ENCODE data around the gene SLC19A1.

SLC19A1 gene

GRCh38 chr21:45543710-45544448 is 1.6 kb upstream of the SLC19A1 start:
- DNase-seq = no peak

DNA sequence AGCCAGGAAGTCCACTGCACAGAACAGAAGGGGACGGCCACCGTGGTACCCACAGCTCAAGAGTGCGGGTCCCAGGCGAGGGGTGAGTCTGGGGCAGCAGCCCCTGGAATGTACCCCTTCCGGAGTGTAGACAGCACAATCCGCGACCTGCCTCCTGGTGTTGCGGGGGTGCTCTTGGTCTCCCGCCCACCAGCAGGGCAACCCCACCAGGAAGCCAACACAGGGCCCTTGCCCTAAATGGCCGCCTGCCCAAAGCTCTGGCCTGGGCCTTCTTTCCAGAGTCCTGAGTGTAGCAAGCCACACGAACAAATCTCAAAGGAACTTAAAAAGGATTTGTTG is 1.1 kb upstream of the SLC19A1 start:
- no peak for DNase-seq

DNA sequence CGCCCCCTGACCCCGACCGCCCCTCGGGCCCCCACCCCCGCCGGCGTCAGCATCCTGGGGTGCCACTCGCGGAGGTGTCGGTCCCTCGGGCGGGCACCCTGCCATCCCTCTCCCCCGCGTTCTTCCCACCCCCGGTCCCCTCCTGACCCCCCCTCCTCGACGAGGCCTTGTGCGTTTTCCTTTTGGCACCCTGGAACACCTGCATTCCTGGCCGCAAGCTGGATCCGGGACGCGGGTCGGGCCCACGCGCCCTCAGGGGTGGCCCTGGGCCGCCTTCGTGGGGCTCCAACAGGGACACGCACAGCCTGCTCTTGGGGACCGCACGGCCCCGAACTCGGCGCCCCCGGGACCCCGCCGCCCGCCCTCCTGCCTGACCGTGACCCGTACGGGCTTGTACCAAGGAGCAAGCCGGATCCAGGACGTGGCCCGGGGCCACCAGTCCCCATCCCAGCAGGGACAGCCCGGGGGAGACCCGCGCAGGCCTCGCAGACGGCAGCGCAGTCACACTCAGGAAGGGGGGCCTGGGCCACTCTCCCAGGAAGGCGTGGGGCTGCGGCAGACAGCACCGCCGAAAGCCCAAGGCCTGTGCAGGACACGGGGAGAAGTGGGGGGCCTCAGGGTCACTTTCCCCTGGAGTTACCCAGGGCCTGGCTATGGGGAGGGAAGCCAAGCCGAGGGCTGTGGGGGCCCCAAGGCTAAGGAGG is 579 bp upstream of the SLC19A1 start:
- DNase-seq = no peak

GRCh38 chr21:45541221-45542039 is 810 bp downstream of the SLC19A1 start:
- peak; percentile 68 to 79 for DNase-seq

DNA sequence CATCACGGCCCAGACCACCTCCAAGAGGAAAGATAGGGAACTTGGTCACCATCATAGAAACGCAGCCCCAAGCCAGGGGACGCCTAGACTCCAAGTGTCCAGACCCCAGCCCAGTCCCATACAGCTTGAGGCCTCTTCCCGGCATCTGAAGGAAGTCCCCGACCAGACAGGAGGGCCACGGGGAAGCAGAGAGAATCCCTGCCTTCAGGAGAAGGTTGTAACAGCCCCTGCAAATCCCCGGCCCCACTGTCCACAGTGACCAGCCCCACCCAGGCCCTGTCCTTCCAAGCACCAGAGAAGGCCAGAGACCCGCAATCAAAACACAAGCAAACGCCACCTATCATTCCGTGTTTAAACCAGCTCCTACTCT is 1.7 kb downstream of the SLC19A1 start:
- DNase-seq = no peak

DNA sequence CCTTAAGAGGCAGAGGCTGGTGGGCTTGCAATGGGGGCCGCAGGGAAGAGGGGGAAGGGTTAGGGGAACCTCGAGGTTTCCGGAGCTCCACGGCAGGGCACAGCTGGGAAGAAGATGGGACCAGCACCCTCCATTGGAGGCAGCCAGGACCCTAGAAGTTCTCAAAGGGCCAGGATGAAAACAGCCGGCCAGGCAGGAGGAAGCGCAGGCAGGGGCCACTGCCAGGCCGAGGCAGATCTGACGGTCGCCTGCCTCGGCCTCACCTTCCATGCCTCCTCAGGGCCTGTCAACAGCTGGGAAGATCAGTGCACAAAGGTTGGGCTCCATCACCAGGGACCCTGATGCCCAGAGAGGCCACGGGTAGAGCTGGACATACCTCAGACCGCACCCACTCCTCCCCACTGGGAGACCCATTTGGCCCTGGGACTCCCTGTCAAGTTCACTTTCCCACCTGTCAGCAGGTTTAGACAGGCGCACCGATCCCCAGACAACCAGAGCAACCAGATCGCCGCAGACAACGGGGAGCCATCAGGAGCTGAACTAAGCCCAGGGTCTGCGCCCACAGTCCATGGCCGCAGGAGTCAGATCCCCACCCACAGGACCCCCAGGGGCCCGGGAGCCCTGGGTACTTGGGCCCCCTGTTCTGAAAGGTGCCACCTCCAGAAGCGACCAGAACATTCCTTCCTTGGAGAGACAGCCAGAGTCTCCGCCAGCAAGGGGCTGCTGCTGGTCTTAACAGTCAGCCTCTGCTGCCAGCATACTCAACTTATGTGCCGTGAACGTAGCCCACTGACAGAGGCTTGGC is 2.2 kb downstream of the SLC19A1 start:
- no peak for DNase-seq

GRCh38 chr21:45539046-45539795 is 3.0 kb downstream of the SLC19A1 start:
- no peak for DNase-seq

- DNase-seq = no peak
These were observed 3.7 kb downstream of the SLC19A1 start for GRCh38 chr21:45538381-45539045.

- no peak for DNase-seq
These were observed 4.4 kb downstream of the SLC19A1 start for GRCh38 chr21:45537746-45538291.

- DNase-seq = no peak
These were observed 5.0 kb downstream of the SLC19A1 start for GRCh38 chr21:45537111-45537745.

DNA sequence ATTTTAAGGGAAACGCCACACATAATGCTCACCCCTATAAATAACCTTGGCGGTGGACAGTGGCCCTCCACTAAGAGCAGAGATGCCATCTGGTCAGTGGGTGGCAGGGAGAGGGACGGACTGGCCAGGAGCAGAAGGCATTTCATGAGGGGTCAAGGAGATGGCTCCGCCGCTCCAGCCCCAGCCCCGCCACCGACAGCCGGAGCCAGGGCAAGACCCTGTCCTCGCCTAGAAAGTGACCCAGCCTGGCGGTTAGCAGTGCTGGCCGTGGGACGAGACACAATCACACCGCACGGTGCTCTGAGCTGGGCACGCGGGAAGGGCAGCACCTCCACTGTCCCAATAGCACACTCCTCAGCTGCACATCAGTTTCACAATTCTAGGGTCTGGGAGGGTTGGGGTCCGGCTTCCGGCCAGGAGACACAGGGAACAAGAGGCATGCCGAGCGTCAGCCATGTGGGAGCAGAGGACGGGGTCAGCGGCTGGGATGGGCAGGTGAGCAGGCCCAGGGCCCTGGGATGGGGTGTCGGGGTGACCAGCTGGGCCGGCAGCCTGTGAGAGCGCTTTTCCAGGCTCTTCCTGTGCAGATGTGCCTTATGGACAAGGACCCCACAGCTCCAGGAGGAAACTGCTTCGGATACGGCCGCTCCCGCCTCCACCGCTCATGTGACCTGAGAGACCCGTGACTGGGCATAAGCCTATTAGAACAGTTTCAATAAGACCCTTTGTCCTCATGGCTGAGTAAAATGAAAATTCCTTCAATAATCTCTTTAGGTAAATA is 5.7 kb downstream of the SLC19A1 start:
- DNase-seq = no peak

- peak in 1 of 2 donors; percentile 22 for DNase-seq
These were observed 6.7 kb downstream of the SLC19A1 start for GRCh38 chr21:45535341-45536081.

GRCh38 chr21:45534636-45535331 is 7.5 kb downstream of the SLC19A1 start:
- no peak for DNase-seq

GRCh38 chr21:45533846-45534635 is 8.2 kb downstream of the SLC19A1 start:
- DNase-seq = no peak

GRCh38 chr21:45533361-45533845 is 8.8 kb downstream of the SLC19A1 start:
- DNase-seq = no peak

DNA sequence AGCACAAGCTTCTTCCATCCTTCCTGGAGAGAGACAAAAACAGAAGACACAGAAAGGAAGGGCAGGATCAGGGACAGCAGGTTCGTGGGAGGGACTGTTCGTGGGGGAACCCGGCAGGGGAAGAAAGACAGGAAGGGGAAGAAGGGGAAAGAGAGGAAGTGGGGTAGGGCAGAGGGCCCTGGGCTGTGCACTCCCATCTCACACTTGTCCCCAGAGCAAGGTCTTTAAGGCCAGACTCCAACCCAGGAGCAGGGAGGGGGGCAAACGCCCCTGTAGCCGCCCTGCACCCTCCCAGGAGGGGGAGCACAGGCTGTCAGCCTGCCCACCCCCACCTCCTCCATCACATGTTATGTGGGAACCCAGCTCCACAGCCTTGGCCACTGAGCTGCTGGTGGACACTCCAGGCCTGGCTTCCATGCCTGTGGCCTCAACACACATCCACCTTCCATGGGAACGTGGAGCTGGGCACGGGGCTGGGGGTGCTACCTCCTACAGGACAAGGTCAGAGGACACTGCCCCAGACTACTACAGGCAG is 9.3 kb downstream of the SLC19A1 start:
- DNase-seq = no peak
